PC-9 (cell line): Measurements from ENCODE around the gene SYF2. TPM values are rescaled to one million over a fixed set of nuclear protein-coding genes. Genes with fewer than 3 reads are reported as not detected.

ENCODE experiments used
- BruUV-seq: library from RNA; stranded (reverse); fragments of 400-500 nt; replicated peaks from 2 replicates; lab custom pipeline; 2021; lab: Mats Ljungman, UMichigan
- CTCF ChIA-PET: fragments of 300-600 bp; sonication (Branson Sonifier 250); formaldehyde crosslinking; loops from one replicate; lab custom pipeline; 2022; ENCODE audit warnings: antibody characterized with exemption; lab: Charles Lee
- POLR2A ChIA-PET: fragments of 300-600 bp; sonication (Branson Sonifier 250); formaldehyde crosslinking; loops from one replicate; lab custom pipeline; 2022; ENCODE audit warnings: antibody characterized with exemption; ENCODE audit not compliant: unreplicated experiment; lab: Charles Lee
- DNase-seq, 2 experiments: peaks; one replicate each; pipeline versions ENCODE4 v3.0.0 to v3.0.0-alpha.2; 2015 to 2022; ENCODE audit warnings: mixed read lengths in 1 of 2
- H2AFZ ChIP-seq: fragments of 200-600 bp; sonication (generic); 2 replicates; pipeline ENCODE4 v1.8.1; 2017; ENCODE audit warnings: antibody characterized with exemption
- H3F3A ChIP-seq: fragments of 200-600 bp; sonication (generic); 2 replicates; pipeline ENCODE4 v1.8.1; 2017; ENCODE audit warnings: antibody characterized with exemption, mild to moderate bottlenecking, low read depth; ENCODE audit not compliant: insufficient read depth
- H3K27ac ChIP-seq: fragments of 200-600 bp; sonication (generic); 2 replicates; pipeline ENCODE4 v1.6.1; 2016; ENCODE audit warnings: mixed run types
- H3K27me3 ChIP-seq: fragments of 200-600 bp; sonication (generic); 2 replicates; pipeline ENCODE4 v1.6.1; 2016; ENCODE audit warnings: low read depth, mixed run types; ENCODE audit not compliant: insufficient read depth
- H3K36me3 ChIP-seq: fragments of 200-600 bp; sonication (generic); 2 replicates; pipeline ENCODE4 v1.6.1; 2016; ENCODE audit warnings: low read depth, mixed run types
- H3K4me1 ChIP-seq: fragments of 200-600 bp; sonication (generic); replicated peaks from 2 replicates; pipeline ENCODE4 v1.6.1; 2016; ENCODE audit warnings: mixed run types; ENCODE audit not compliant: insufficient read depth
- H3K4me2 ChIP-seq: fragments of 200-600 bp; sonication (generic); 2 replicates; pipeline ENCODE4 v1.6.1; 2017; ENCODE audit warnings: mixed run types
- H3K4me3 ChIP-seq: fragments of 200-600 bp; sonication (generic); 2 replicates; pipeline ENCODE4 v1.6.1; 2016; ENCODE audit warnings: mixed run types
- H3K79me2 ChIP-seq: fragments of 200-600 bp; sonication (generic); 2 replicates; pipeline ENCODE4 v1.6.1; 2017; ENCODE audit warnings: low read depth, mixed run types
- H3K9me2 ChIP-seq: fragments of 200-600 bp; sonication (generic); 2 replicates; pipeline ENCODE4 v1.8.1; 2017; ENCODE audit warnings: mild to moderate bottlenecking; ENCODE audit not compliant: insufficient read depth
- H3K9me3 ChIP-seq: fragments of 200-600 bp; sonication (generic); 2 replicates; pipeline ENCODE4 v1.8.1; 2016; ENCODE audit warnings: low read depth; ENCODE audit not compliant: insufficient read depth
- H4K20me1 ChIP-seq: fragments of 200-600 bp; sonication (generic); 2 replicates; pipeline ENCODE4 v1.8.1; 2017; ENCODE audit not compliant: insufficient read depth
- CTCF ChIP-seq: fragments of 200-600 bp; sonication (generic); conservative IDR thresholded peaks from 2 replicates; pipeline ENCODE4 v1.6.1; 2017; ENCODE audit warnings: mixed run types, antibody characterized with exemption, mild to moderate bottlenecking, moderate library complexity
- EZH2 ChIP-seq: fragments of 200-600 bp; sonication (generic); IDR thresholded peaks from 2 replicates; pipeline ENCODE4 v1.8.0; 2017; ENCODE audit warnings: antibody characterized with exemption, low read depth
- intact Hi-C: fragments of 100-400 bp; cut with micrococcal nuclease; formaldehyde crosslinking; loops from one replicate; pipeline ENCODE4 v1.10.0; 2022; ENCODE audit not compliant: unreplicated experiment
- total RNA-seq: library from RNA; stranded (reverse); gene quantifications from 2 replicates; pipeline ENCODE4 v1.2.3, GENCODE V29; 2021

The SYF2 gene
- total RNA-seq, 1 experiment from 2014 or later: 48.1 TPM

- peaks cover 10% of the 10 kb centered on the region; the same call in 1 of the 2 replicates for H3F3A ChIP-seq
- no peaks in the 10 kb centered on the region for H4K20me1 ChIP-seq
- no peak overlapping the region for H3K4me3 ChIP-seq
- no peak overlapping the region for H3K27ac ChIP-seq
- intact Hi-C loops: no loop called here
- no peaks in the 10 kb centered on the region for H3K9me2 ChIP-seq
- no peaks in the 10 kb centered on the region for H3K9me3 ChIP-seq
- H2AFZ ChIP-seq: no peak overlapping the region
- no peaks in the 10 kb centered on the region for H3K79me2 ChIP-seq
- POLR2A ChIA-PET: no interaction called here
- no peak overlapping the region for H3K4me2 ChIP-seq
- TF ChIP-seq CTCF: no peak
- no peak for DNase-seq
- no peaks in the 10 kb centered on the region for H3K27me3 ChIP-seq
- BruUV-seq: no TSS peak
- CTCF ChIA-PET: no interaction called here
- H3K4me1 ChIP-seq: peaks cover 16% of the 10 kb centered on the region; the same call in 1 of the 2 replicates
- no peaks in the 10 kb centered on the region for H3K36me3 ChIP-seq
These were observed 24.9 kb upstream of the SYF2 start for GRCh38 chr1:25257196-25257595.

GRCh38 chr1:25256578-25256965, 24.3 kb upstream of the SYF2 start:
- Histone ChIP-seq H4K20me1 (no peaks in the 10 kb centered on the region), H3K4me1 (peaks cover 16% of the 10 kb centered on the region; the same call in 1 of the 2 replicates), H3K36me3 (no peaks in the 10 kb centered on the region), H2AFZ (no peak overlapping the region), H3K9me2 (no peaks in the 10 kb centered on the region), H3K79me2 (no peaks in the 10 kb centered on the region), H3K27ac (no peak overlapping the region), H3K4me3 (no peak overlapping the region), H3K9me3 (no peaks in the 10 kb centered on the region), H3F3A (peaks cover 10% of the 10 kb centered on the region; the same call in 1 of the 2 replicates), H3K4me2 (no peak overlapping the region), H3K27me3 (no peaks in the 10 kb centered on the region)
- no TSS peak for BruUV-seq
- TF ChIP-seq EZH2: no peak
- TF ChIP-seq CTCF: no peak
- POLR2A ChIA-PET: no interaction called here
- DNase-seq: no peak
- CTCF ChIA-PET: no interaction called here
- intact Hi-C loops: no loop called here

GRCh38 chr1:25255706-25256577, 23.6 kb upstream of the SYF2 start:
- Histone ChIP-seq H3K9me2 (no peaks in the 10 kb centered on the region), H4K20me1 (no peaks in the 10 kb centered on the region), H3K27me3 (no peaks in the 10 kb centered on the region), H3K27ac (no peak overlapping the region), H3K9me3 (no peaks in the 10 kb centered on the region), H3K4me2 (no peak overlapping the region), H3K79me2 (no peaks in the 10 kb centered on the region), H3K4me1 (peaks cover 16% of the 10 kb centered on the region; the same call in 1 of the 2 replicates), H3K4me3 (no peak overlapping the region), H3K36me3 (no peaks in the 10 kb centered on the region), H3F3A (peaks cover 10% of the 10 kb centered on the region; the same call in 1 of the 2 replicates), H2AFZ (no peak overlapping the region)
- TF ChIP-seq CTCF: no peak
- ChIA-PET CTCF (no interaction called here), POLR2A (no interaction called here)
- DNase-seq: no peak
- no TSS peak for BruUV-seq
- intact Hi-C loops: no loop called here
